Stimulated activated memory B cell treated with anti-CD40 and anti-IgM and Interleukin-4, amounts not matched to agents 10 μg/mL and 1 μg/mL and 100 μg/mL, for 72 hours (primary cell): ENCODE results near the gene TXNRD2.
A peak's percentile ranks its signal among the peaks of the same experiment; 100 is the strongest.

Source experiments
- ATAC-seq: fragments of 150-1000 bp; cut with Tn5 transposase; 2 replicates; pipeline ENCODE4 v1.10.0; 2021
- H3K27ac Mint-ChIP-seq: one replicate; pipeline ENCODE4 v1.8.0; 2022; ENCODE audit warnings: mild to moderate bottlenecking, mixed read lengths
- H3K27me3 Mint-ChIP-seq: one replicate; pipeline ENCODE4 v1.8.0; 2022; ENCODE audit warnings: mixed read lengths
- H3K36me3 Mint-ChIP-seq: one replicate; pipeline ENCODE4 v1.8.0; 2022; ENCODE audit warnings: mixed read lengths
- H3K4me1 Mint-ChIP-seq: one replicate; pipeline ENCODE4 v1.8.0; 2022; ENCODE audit warnings: mixed read lengths
- H3K4me3 Mint-ChIP-seq: one replicate; pipeline ENCODE4 v1.8.0; 2022; ENCODE audit warnings: mild to moderate bottlenecking, moderate library complexity, mixed read lengths
- H3K9me3 Mint-ChIP-seq: one replicate; pipeline ENCODE4 v1.8.0; 2022; ENCODE audit warnings: mixed read lengths

TXNRD2 gene

DNA sequence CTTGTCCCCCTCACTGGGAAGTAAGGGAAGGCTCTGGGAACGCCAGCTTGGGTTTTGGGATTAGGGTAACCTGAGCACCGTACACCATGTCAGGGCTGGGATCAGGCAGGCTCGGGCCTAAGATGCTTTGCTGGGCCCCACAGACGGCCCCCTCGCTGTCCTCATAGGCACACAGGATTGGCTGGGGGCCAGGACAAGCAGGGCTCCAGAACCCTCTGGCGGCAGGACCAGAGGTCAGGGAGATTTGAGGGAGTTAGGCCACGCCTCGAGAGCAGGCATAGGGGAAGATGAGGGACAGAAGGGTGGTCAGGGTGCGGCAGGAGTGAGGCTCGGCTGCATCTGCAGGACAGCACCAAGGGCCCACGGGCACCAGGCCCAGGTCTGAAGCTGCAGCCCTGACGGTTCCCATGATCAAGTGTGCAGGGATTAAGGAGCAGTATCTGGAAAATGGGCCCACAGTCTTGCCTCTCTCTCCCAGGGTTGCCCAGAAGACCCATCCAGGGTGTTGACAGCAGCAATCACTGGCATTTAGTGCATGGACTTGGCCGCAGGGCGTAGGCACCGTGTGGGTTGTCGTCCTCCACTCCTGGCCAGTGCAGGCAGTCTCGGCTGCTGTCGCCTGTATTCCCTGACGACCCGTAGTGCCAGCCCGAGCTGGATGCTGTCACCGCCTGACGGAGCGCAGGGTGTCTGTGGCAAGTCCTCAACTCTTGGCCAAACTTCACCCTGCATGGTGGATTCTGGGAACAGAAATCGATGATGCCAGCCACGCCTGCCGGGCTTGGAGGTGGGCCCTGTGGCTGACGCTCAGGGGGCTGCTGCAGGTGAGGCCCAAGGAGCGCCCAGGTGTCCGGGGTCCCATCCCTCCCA, 71.2 kb downstream of the TXNRD2 start:
- no peak overlapping the region for H3K4me3 Mint-ChIP-seq
- no peak for ATAC-seq
- no peaks in the 10 kb centered on the region for H3K36me3 Mint-ChIP-seq
- H3K4me1 Mint-ChIP-seq, result no peaks in the 10 kb centered on the region
- H3K27ac Mint-ChIP-seq, result no peak overlapping the region
- no peaks in the 10 kb centered on the region for H3K9me3 Mint-ChIP-seq
- no peaks in the 10 kb centered on the region for H3K27me3 Mint-ChIP-seq

DNA sequence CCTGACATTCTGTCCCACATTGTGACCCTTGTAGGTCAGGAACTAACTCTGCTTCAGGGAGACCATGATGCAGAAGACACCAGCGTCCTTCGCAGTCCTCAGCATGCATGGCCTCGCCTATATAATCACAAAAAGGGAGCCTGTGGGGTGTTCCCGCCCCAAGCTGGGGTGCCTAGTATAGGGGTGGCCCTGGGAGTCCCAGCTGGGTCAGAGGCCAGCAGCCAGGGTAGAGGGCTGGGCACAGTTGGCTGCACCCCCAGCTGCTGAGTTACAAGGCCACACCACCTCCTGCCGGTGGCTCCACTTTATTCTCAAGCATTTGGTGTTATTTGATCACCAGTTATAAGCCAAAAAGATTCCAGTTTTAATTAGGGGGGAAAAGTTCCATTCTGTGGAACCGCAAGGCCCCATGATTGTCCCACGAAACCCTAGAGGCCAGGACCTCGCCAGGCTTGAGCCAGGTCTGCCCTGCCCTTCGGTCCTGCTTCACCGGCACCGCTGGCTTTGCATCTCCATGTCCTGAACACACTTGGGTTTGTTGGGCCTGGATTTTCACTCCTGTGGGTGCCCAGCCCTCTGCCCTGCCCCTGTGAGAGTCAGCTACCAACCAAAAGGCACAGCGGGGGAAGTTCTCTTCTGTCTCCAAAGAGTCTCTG, 72.0 kb downstream of the TXNRD2 start:
- Mint-ChIP-seq H3K4me3 (no peak overlapping the region), H3K36me3 (no peaks in the 10 kb centered on the region), H3K27ac (no peak overlapping the region), H3K27me3 (no peaks in the 10 kb centered on the region), H3K9me3 (no peaks in the 10 kb centered on the region), H3K4me1 (no peaks in the 10 kb centered on the region)
- ATAC-seq, result no peak

DNA sequence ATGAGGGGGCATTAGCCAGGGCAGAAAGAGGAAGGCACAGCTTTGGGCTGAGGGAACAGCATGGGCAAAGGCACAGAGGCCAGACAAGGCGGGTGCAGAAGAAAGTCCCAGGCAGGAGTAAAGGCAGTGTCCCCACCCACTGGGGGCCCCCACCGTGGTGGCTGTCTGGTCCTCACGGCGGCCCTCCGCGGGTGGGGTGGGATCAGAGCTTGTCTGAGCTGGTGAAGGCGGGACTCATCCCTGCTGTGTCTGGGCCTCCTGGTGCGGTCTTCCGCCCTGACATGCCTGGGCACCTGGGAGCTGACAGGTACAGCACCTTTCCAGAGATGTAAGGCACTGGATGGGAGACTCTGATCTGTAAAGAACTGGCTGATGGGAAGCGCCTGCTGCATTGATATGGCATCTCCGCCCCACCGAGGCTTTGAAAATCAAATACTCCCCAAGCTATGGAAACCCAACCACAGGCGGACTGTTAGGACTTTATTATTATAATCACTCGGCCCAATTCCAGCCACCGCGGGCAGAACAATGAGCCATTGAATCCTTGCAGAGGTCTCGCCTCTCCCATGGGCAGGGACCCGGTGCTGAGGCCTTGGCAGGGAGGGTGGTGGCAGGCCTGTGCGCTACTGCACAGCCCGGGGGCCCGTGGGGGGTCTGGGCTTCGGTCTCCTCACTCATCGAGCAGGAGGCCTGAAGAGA, 72.7 kb downstream of the TXNRD2 start:
- no peak for ATAC-seq
- Mint-ChIP-seq H3K4me3 (no peak overlapping the region), H3K27ac (no peak overlapping the region), H3K4me1 (no peaks in the 10 kb centered on the region), H3K36me3 (no peaks in the 10 kb centered on the region), H3K27me3 (no peaks in the 10 kb centered on the region), H3K9me3 (no peaks in the 10 kb centered on the region)

DNA sequence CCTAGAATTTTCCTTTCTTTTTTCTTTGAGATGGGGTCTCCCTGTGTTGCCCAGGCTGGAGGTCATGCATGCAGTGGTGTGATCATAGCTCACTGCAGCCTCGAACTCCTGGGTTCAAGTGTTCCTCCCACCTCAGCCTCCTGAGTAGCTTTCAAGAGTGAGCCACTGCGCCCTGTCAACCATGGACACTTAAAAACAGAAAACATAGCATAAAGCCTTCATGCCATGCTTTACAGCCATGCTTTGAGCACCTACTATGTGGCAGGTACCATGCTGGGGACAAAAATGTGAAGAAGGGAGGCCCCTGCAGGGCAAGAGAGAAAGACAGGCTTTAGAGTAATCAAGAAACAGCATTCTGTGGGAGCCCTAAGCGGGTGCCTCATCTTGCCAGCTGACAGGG, 73.3 kb downstream of the TXNRD2 start:
- H3K4me1 Mint-ChIP-seq, result no peaks in the 10 kb centered on the region
- H3K36me3 Mint-ChIP-seq, result no peaks in the 10 kb centered on the region
- no peaks in the 10 kb centered on the region for H3K9me3 Mint-ChIP-seq
- H3K27me3 Mint-ChIP-seq, result no peaks in the 10 kb centered on the region
- ATAC-seq, result no peak
- H3K4me3 Mint-ChIP-seq, result no peak overlapping the region
- H3K27ac Mint-ChIP-seq, result no peak overlapping the region

DNA sequence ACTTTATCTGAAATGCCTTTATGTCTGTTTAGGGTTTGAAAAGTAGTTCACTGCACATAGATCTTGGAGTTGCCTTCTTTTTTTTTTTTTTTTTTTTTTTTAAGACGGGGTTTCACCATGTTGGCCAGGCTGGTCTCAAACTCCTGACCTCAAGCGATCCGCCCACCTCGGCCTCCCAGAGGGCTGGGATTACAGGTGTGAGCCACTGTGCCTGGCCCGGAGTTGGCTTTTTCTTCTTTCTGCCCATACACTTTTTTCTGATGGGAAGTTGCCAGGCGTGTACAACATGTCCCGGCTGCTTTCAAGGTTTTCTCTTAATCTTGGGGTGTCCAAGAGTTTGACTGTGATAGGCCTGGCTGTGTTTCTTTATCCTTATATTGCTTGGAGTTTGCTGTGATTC, 74.0 kb downstream of the TXNRD2 start:
- no peaks in the 10 kb centered on the region for H3K4me1 Mint-ChIP-seq
- H3K36me3 Mint-ChIP-seq, result no peaks in the 10 kb centered on the region
- ATAC-seq, result no peak
- no peaks in the 10 kb centered on the region for H3K27me3 Mint-ChIP-seq
- H3K4me3 Mint-ChIP-seq, result no peak overlapping the region
- no peak overlapping the region for H3K27ac Mint-ChIP-seq
- H3K9me3 Mint-ChIP-seq, result no peaks in the 10 kb centered on the region

DNA sequence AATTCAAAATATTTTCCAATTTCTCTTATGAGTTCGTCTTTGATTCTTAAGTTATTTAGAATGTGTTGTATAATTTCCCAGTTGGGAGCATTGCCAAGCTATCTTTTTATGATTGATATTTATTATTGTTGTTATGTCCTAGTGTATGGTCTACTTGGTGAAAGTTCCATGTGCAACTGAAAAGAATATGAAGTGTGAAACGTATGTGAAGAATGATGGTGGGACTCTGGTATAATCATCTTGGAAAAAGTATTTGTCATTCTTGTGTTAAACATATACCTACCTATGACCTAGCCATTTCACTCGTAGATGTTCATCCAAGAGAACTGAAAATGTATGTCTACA, 75.0 kb downstream of the TXNRD2 start:
- Mint-ChIP-seq H3K9me3 (no peaks in the 10 kb centered on the region), H3K4me3 (no peak overlapping the region), H3K4me1 (no peaks in the 10 kb centered on the region), H3K27ac (no peak overlapping the region), H3K27me3 (no peaks in the 10 kb centered on the region), H3K36me3 (no peaks in the 10 kb centered on the region)
- no peak for ATAC-seq

DNA sequence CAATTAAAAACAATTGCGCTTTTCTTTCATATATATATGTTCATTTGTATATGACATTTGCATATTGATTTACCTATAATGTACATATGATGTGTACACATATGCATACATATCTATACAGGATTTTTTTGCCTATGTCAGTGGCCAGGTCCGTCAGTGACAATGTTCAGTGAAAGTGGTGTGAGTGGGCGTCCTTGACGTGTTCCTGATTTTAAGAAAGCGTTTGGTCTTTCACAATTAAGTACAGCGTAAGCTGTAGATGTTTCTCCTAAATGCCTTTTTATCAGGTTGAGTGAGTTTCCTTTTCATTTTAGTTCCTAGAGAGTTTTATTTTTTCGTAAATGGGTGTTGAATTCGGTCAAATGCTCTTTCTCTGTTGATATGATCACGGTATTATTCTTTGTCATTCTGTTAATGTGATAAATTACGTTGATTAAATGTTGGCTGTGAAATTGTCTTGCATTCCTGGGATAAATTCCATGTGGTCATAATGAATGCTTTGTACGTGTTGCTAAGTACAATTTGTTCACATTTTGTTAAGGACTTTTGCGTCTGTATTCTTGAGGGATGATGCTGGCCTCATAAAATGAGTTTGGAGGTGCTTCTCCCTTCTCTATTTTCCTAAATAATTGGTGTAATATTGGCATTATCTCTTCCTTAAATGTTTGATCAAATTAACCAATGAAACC, 76.3 kb downstream of the TXNRD2 start:
- H3K36me3 Mint-ChIP-seq, result no peaks in the 10 kb centered on the region
- no peaks in the 10 kb centered on the region for H3K9me3 Mint-ChIP-seq
- ATAC-seq, result no peak

DNA sequence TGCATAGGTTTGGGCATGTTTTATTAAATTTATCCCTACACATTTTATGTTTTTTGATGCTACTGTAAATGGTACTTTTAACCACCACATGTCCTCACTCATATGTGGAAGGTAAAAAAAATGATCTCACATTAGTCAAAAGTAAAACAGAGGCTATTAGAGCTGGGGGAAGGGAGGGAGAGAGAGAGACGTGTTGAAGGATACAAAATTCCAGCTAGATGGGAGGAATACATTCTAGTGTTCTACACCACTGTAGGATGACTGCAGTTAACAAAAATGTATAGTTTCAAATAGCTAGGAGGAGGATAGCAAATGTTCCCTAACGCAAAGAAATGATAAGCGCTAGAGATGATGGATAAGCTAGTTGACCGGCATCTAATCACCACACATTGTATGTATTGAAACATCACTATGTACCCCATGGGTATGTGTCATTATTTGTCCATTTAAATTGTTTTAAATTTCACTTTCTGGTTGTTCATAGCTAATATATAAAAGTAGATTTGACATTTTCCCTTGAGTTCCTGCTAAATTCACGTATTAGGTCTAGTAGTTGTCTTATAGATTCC, 77.0 kb downstream of the TXNRD2 start:
- Mint-ChIP-seq H3K9me3 (no peaks in the 10 kb centered on the region), H3K27me3 (no peaks in the 10 kb centered on the region), H3K36me3 (no peaks in the 10 kb centered on the region), H3K4me1 (no peaks in the 10 kb centered on the region), H3K4me3 (no peak overlapping the region), H3K27ac (no peak overlapping the region)
- no peak for ATAC-seq

More for the DNA sequence above, 76.3 kb downstream of the TXNRD2 start:
- H3K27ac Mint-ChIP-seq, result no peak overlapping the region
- H3K4me1 Mint-ChIP-seq, result no peaks in the 10 kb centered on the region
- no peaks in the 10 kb centered on the region for H3K27me3 Mint-ChIP-seq
- H3K4me3 Mint-ChIP-seq, result no peak overlapping the region

DNA sequence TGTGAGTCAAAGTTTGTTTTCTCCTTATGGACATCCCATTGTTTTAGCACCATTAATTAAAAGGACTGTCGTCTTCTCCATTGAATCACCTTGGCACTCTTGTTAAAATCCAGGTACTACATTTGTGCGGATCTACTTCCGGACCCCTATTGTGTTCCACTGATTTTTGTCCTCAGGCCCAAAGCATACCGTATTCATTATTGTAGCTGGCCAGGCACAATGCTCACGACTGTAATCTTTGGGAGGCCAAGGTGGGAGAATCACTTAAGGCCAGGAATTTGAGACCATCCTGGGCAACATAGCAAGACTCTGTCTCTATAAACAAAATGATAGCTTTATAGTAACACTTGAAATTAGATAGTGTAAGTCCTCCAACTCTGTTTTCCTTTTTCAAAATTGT, 78.0 kb downstream of the TXNRD2 start:
- H3K4me3 Mint-ChIP-seq, result no peak overlapping the region
- H3K36me3 Mint-ChIP-seq, result no peaks in the 10 kb centered on the region
- no peak overlapping the region for H3K27ac Mint-ChIP-seq
- no peaks in the 10 kb centered on the region for H3K4me1 Mint-ChIP-seq
- no peaks in the 10 kb centered on the region for H3K27me3 Mint-ChIP-seq
- no peak for ATAC-seq
- H3K9me3 Mint-ChIP-seq, result no peaks in the 10 kb centered on the region

DNA sequence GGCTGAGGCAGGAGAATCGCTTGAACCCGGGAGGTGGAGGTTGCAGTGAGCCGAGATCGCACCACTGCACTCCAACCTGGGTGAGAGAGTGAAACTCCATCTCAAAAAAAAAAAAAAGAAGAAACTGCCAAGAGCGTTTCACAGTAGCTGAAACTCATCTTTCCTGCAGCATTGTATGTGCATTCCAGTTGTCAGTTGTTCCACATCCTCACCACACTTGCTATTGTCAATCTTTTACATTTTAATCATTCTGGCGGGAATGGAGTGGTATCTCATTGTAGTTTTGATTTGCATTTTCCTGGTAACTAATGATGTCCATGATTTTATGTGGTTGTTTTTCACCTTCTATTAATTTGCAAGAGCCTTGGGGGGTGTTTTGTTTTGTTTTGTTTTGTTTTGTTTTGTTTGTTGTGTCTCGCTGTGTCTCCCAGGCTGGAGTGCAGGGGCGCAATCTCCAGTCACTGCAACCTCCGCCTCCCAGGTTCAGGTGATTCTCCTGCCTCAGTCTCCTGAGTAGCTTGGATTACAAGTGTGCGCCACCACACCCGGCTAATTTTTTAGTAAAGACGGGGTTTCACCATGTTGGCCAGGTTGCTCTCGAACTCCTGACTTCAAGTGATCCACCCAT, 78.9 kb downstream of the TXNRD2 start:
- no peaks in the 10 kb centered on the region for H3K9me3 Mint-ChIP-seq
- no peaks in the 10 kb centered on the region for H3K4me1 Mint-ChIP-seq
- no peaks in the 10 kb centered on the region for H3K27me3 Mint-ChIP-seq
- no peak for ATAC-seq
- no peaks in the 10 kb centered on the region for H3K36me3 Mint-ChIP-seq
- no peak overlapping the region for H3K27ac Mint-ChIP-seq
- H3K4me3 Mint-ChIP-seq, result no peak overlapping the region

DNA sequence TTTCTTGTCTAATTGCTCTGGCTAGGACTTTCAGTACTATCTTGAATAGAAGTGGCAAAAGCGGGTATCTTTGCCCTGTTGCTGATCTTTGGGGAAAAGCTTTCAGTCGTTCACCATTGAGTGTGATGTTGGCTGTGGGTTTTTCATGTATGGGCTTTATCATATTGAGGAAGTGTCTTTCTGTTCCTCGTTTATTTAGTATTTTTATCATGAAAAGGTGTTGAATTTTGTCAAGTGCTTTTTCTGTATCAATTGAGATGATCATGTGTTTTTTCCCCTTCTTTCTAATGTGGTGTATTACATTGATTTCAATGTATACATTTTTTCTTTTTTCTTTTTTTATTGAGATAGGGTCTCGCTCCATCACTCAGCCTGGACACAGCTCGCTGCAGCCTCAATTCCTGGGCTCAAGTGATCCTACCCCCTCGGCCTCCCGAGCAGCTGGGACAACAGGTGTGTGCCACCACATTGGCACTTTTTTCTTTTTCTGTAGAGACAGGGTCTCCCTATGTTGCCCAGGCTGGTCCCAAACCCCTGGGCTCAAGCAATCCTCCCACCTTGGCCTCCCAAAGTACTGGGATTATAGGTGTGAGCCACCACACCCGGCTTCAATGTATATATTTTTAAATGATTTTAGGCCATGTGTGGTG, 81.6 kb downstream of the TXNRD2 start:
- no peak for ATAC-seq
- Mint-ChIP-seq H3K4me1 (peaks cover 8% of the 10 kb centered on the region), H3K9me3 (no peaks in the 10 kb centered on the region), H3K4me3 (no peak overlapping the region), H3K36me3 (no peaks in the 10 kb centered on the region), H3K27ac (peak overlapping the region; percentile 30), H3K27me3 (no peaks in the 10 kb centered on the region)

DNA sequence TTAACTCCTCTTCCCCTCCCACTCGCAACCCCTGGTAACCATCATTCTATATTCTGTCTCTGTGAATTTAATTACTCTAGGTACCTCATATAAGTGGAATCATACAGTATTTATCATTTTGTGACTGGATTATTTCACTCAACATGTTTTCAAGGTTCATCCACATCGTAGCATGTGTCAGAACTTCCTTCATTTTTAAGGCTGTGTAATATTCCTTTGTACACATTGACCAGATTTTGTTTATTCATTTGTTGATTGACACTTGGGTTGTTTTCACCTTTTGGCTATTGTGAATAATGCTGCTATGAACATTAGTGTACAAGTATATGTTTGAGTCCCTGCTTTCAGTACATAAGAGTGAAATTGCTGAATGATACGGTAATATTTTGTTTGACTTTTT, 84.2 kb downstream of the TXNRD2 start:
- H3K27me3 Mint-ChIP-seq, result no peaks in the 10 kb centered on the region
- H3K4me1 Mint-ChIP-seq, result peaks cover 27% of the 10 kb centered on the region
- H3K4me3 Mint-ChIP-seq, result no peak overlapping the region
- no peak for ATAC-seq
- H3K9me3 Mint-ChIP-seq, result no peaks in the 10 kb centered on the region
- H3K27ac Mint-ChIP-seq, result peak overlapping the region; percentile 97
- H3K36me3 Mint-ChIP-seq, result peaks cover 4% of the 10 kb centered on the region

DNA sequence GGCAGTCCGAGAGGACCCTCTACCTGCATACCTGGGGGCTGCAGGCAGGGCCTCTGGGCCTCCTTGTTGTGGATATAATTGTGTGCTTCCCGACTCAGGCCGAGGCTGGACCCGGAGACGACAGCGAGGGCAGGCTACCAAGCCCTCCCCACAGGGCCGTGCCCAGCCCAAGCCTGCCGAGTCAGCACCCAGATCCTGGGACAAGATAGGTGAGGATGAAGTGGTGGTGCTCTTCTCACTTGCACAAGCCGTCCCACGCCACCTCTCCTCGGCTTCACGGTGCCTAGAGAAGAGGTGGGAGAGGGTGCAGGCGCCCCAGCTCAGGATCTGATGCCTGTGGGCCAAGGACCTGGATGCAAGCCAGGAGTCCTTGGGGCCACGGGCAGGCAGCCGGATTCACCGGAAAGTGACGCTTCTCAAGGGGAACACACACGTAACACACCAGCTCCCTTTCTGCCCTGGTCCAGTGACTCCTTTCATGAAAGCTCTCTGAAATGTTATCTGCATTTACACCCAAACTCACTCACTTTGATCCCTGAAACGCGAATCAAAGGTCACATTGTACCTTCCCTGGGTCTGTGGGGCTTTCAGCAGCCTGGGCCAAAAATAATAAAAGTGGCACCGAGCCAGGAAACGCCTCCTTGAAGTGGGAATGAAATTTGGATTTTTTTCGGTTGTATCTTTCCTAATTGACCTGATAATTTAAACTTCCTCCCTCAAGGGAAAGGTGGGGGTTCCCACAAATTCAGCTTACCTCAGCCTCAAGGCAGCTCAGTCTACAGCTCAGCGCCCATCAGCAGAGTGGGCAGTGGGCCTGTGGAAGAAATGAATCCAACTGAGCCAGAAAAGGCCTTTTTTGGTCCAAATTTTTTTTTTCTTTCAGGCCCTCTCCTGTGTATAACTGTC, 85.9 kb downstream of the TXNRD2 start:
- Mint-ChIP-seq H3K9me3 (no peaks in the 10 kb centered on the region), H3K27me3 (no peaks in the 10 kb centered on the region), H3K4me3 (peak overlapping the region; percentile 98), H3K36me3 (peaks cover 11% of the 10 kb centered on the region), H3K4me1 (peaks cover 34% of the 10 kb centered on the region), H3K27ac (peak overlapping the region; percentile 97)
- peak; percentile 54 for ATAC-seq
